Uterus (tissue), 2 donors: ENCODE measurements around the gene ELMO1.

Experiments
- CTCF ChIP-seq, 4 experiments: fragments of 200-600 bp in 2 of 4; fragments of 450-650 bp in 2 of 4; sonication (generic) in 2 of 4; IDR thresholded peaks; one replicate each; pipeline ENCODE4 v1.5.1; 2016 to 2019; ENCODE audit warnings: antibody characterized with exemption in 4 of 4, mild to moderate bottlenecking in 2 of 4, moderate library complexity in 1 of 4
- POLR2A ChIP-seq, 2 donors: fragments of 450-650 bp; IDR thresholded peaks; one replicate each; pipeline ENCODE4 v1.6.1; 2016; ENCODE audit warnings: antibody characterized with exemption in 2 of 2, mild to moderate bottlenecking in 1 of 2, moderate library complexity in 1 of 2

- TF ChIP-seq CTCF (IDR thresholded peaks at IDR 0.05) (no peak), POLR2A (IDR thresholded peaks at IDR 0.05) (no peak)
Measured at GRCh38 chr7:36904802-36905201, 543.9 kb downstream of the ELMO1 start.
